Adrenal gland (tissue), 5 donors: ENCODE results near the gene MCOLN1.

Experiments used
- POLR2A ChIP-seq, 2 donors: fragments of 450-650 bp; IDR thresholded peaks; one replicate each; pipeline ENCODE4 v1.6.1; 2017; ENCODE audit warnings: antibody characterized with exemption in 2 of 2, mild to moderate bottlenecking in 2 of 2, moderate library complexity in 1 of 2
- TF ChIP-seq, protein P1 (sequence below), 6 experiments: fragments of 450-650 bp in 4 of 6; fragments of 200-600 bp in 2 of 6; sonication (generic) in 1 of 6; IDR thresholded peaks; 1 replicate in 5 of 6; 2 replicates in 1 of 6; pipeline versions ENCODE4 v1.5.1 to v1.8.0; 2016 to 2021; ENCODE audit warnings: antibody characterized with exemption in 6 of 6, mild to moderate bottlenecking in 2 of 6, moderate library complexity in 1 of 6
- donor health status: DM: no; HTN: no; CAD: no.

DNA sequence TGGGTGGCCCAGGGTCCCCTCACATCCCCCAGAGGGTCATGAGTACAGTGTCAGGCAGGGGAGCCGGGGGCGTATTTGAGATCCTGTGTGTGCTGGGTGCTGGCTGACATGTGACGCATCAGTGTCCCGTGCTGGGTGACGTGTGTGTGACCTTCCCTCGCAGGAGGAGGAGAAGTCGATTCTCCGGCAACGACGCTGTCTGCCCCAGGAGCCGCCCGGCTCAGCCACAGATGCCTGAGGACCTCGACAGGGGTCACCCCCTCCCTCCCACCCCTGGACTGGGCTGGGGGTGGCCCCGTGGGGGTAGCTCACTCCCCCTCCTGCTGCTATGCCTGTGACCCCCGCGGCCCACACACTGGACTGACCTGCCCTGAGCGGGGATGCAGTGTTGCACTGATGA is 38.9 kb downstream of the MCOLN1 start:
- TF ChIP-seq, protein P1, sequence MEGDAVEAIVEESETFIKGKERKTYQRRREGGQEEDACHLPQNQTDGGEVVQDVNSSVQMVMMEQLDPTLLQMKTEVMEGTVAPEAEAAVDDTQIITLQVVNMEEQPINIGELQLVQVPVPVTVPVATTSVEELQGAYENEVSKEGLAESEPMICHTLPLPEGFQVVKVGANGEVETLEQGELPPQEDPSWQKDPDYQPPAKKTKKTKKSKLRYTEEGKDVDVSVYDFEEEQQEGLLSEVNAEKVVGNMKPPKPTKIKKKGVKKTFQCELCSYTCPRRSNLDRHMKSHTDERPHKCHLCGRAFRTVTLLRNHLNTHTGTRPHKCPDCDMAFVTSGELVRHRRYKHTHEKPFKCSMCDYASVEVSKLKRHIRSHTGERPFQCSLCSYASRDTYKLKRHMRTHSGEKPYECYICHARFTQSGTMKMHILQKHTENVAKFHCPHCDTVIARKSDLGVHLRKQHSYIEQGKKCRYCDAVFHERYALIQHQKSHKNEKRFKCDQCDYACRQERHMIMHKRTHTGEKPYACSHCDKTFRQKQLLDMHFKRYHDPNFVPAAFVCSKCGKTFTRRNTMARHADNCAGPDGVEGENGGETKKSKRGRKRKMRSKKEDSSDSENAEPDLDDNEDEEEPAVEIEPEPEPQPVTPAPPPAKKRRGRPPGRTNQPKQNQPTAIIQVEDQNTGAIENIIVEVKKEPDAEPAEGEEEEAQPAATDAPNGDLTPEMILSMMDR (IDR thresholded peaks at IDR 0.05), result no peak
- no peak for TF ChIP-seq POLR2A (IDR thresholded peaks at IDR 0.05)
